Endodermal cell (in vitro differentiated cells): Measurements from ENCODE around the gene CCR5AS.

Experiments
- DNase-seq: peaks from one replicate; pipeline ENCODE4 v3.0.0-alpha.2; 2017
- H3K27ac ChIP-seq: 2 replicates; pipeline ENCODE4 v1.5.1; 2013; ENCODE audit warnings: mild to moderate bottlenecking, low read depth, low read length, moderate library complexity
- H3K27me3 ChIP-seq: 2 replicates; pipeline ENCODE4 v1.6.1; 2013; ENCODE audit warnings: mild to moderate bottlenecking, low read length, moderate library complexity; ENCODE audit not compliant: insufficient read depth, control insufficient read depth, poor library complexity, severe bottlenecking
- H3K36me3 ChIP-seq: 2 replicates; pipeline ENCODE4 v1.7.0; 2013; ENCODE audit warnings: mild to moderate bottlenecking, low read length, moderate library complexity; ENCODE audit not compliant: control insufficient read depth, insufficient read depth
- H3K4me1 ChIP-seq: one replicate; pipeline ENCODE4 v1.7.0; 2013; ENCODE audit warnings: low read length; ENCODE audit not compliant: control insufficient read depth, insufficient read depth
- H3K4me3 ChIP-seq: 2 replicates; pipeline ENCODE4 v1.5.1; 2013; ENCODE audit warnings: mild to moderate bottlenecking, low read length, moderate library complexity
- H3K9ac ChIP-seq: 2 replicates; pipeline ENCODE4 v1.6.1; 2013; ENCODE audit warnings: mild to moderate bottlenecking, low read length, moderate library complexity; ENCODE audit not compliant: poor library complexity, severe bottlenecking; ENCODE audit errors: extremely low read depth
- H3K9me3 ChIP-seq: 2 replicates; pipeline ENCODE4 v1.6.1; 2013; ENCODE audit warnings: mild to moderate bottlenecking, low read length, moderate library complexity; ENCODE audit not compliant: control insufficient read depth
- H3K27ac Mint-ChIP-seq: 2 replicates; pipeline ENCODE4 v1.8.0; 2020; ENCODE audit warnings: mixed read lengths
- H3K27me3 Mint-ChIP-seq: 2 replicates; pipeline ENCODE4 v1.8.0; 2021; ENCODE audit warnings: mild to moderate bottlenecking, mixed read lengths; ENCODE audit not compliant: insufficient read depth
- H3K36me3 Mint-ChIP-seq: 2 replicates; pipeline ENCODE4 v1.8.0; 2020; ENCODE audit warnings: low read depth, mixed read lengths
- H3K4me1 Mint-ChIP-seq: 2 replicates; pipeline ENCODE4 v1.8.0; 2020; ENCODE audit warnings: mixed read lengths
- H3K4me3 Mint-ChIP-seq: 2 replicates; pipeline ENCODE4 v1.8.0; 2020; ENCODE audit warnings: mild to moderate bottlenecking, moderate library complexity, mixed read lengths
- H3K9me3 Mint-ChIP-seq: 2 replicates; pipeline ENCODE4 v1.8.0; 2020; ENCODE audit warnings: mild to moderate bottlenecking, mixed read lengths
- CTCF ChIP-seq: fragments of 200-600 bp; sonication (generic); conservative IDR thresholded peaks from 2 replicates; pipeline ENCODE4 v1.5.0; 2021; ENCODE audit warnings: antibody characterized with exemption, mild to moderate bottlenecking
- whole genome bisulfite sequencing, 2 experiments: methylation state at CpG; one replicate each; pipeline versions ENCODE4 v1.1.5 to v1.1.7; 2013; ENCODE audit warnings: missing lambda C conversion rate in 2 of 2, mixed read lengths in 1 of 2; ENCODE audit not compliant: insufficient coverage in 1 of 2, insufficient read length in 1 of 2; 5-methylcytosine and 5-hydroxymethylcytosine counted together

Gene CCR5AS

GRCh38 chr3:46399557-46399956, 7.3 kb downstream of the CCR5AS start:
- peaks cover 4% of the 10 kb centered on the region for H3K27me3 Mint-ChIP-seq
- peaks cover 4% of the 10 kb centered on the region for H3K9me3 ChIP-seq
- peaks cover 3% of the 10 kb centered on the region for H3K4me1 Mint-ChIP-seq
- H3K36me3 ChIP-seq = no peaks in the 10 kb centered on the region
- DNase-seq = no peak
- no peak for TF ChIP-seq CTCF
- no peak overlapping the region for H3K4me3 Mint-ChIP-seq
- H3K36me3 Mint-ChIP-seq = no peaks in the 10 kb centered on the region
- WGBS, 2 experiments = 80 to 89% methylated on average over 2 of the region's 2 CpGs
- H3K9me3 Mint-ChIP-seq = peaks cover 5% of the 10 kb centered on the region
- no peak overlapping the region for H3K9ac ChIP-seq
- H3K27ac Mint-ChIP-seq = no peak overlapping the region
- H3K27ac ChIP-seq = no peak overlapping the region
- no peaks in the 10 kb centered on the region for H3K4me1 ChIP-seq
- no peak overlapping the region for H3K4me3 ChIP-seq
- no peaks in the 10 kb centered on the region for H3K27me3 ChIP-seq

GRCh38 chr3:46399098-46399497, 7.8 kb downstream of the CCR5AS start:
- DNase-seq = no peak
- no peaks in the 10 kb centered on the region for H3K27me3 ChIP-seq

GRCh38 chr3:46398186-46398955, 8.5 kb downstream of the CCR5AS start:
- 96 to 100% methylated on average over 4 to 6 of the region's 6 CpGs for WGBS, 2 experiments
- H3K9ac ChIP-seq = no peak overlapping the region
- no peak for DNase-seq
- Mint-ChIP-seq H3K9me3 (peaks cover 5% of the 10 kb centered on the region), H3K4me1 (peaks cover 12% of the 10 kb centered on the region), H3K27ac (no peak overlapping the region), H3K4me3 (no peak overlapping the region), H3K36me3 (no peaks in the 10 kb centered on the region), H3K27me3 (peaks cover 4% of the 10 kb centered on the region)
- no peak for TF ChIP-seq CTCF
- H3K4me3 ChIP-seq = no peak overlapping the region
- H3K36me3 ChIP-seq = no peaks in the 10 kb centered on the region
- H3K27me3 ChIP-seq = no peaks in the 10 kb centered on the region
- H3K9me3 ChIP-seq = peaks cover 4% of the 10 kb centered on the region
- H3K27ac ChIP-seq = no peak overlapping the region
- no peaks in the 10 kb centered on the region for H3K4me1 ChIP-seq

More at GRCh38 chr3:46399098-46399497, 7.8 kb downstream of the CCR5AS start:
- H3K27ac Mint-ChIP-seq = no peak overlapping the region
- H3K36me3 ChIP-seq = no peaks in the 10 kb centered on the region
- no peak overlapping the region for H3K27ac ChIP-seq
- TF ChIP-seq CTCF = no peak
- no peak overlapping the region for H3K4me3 Mint-ChIP-seq
- H3K4me1 Mint-ChIP-seq = peaks cover 7% of the 10 kb centered on the region
- H3K27me3 Mint-ChIP-seq = peaks cover 4% of the 10 kb centered on the region
- H3K9ac ChIP-seq = no peak overlapping the region
- no peak overlapping the region for H3K4me3 ChIP-seq
- H3K4me1 ChIP-seq = no peaks in the 10 kb centered on the region
- peaks cover 5% of the 10 kb centered on the region for H3K9me3 Mint-ChIP-seq
- no peaks in the 10 kb centered on the region for H3K36me3 Mint-ChIP-seq
- 94 to 96% methylated on average over 2 of the region's 2 CpGs for WGBS, 2 experiments
- peaks cover 4% of the 10 kb centered on the region for H3K9me3 ChIP-seq
